GM21717 (cell line): Measurements from ENCODE around the gene AGTRAP.

Source experiments
- ATAC-seq: cut with Tn5 transposase; IDR thresholded peaks from one replicate; pipeline ENCODE4 v1.9.1; 2021; ENCODE audit warnings: mild to moderate bottlenecking, moderate library complexity; ENCODE audit not compliant: unreplicated experiment

Gene AGTRAP

DNA sequence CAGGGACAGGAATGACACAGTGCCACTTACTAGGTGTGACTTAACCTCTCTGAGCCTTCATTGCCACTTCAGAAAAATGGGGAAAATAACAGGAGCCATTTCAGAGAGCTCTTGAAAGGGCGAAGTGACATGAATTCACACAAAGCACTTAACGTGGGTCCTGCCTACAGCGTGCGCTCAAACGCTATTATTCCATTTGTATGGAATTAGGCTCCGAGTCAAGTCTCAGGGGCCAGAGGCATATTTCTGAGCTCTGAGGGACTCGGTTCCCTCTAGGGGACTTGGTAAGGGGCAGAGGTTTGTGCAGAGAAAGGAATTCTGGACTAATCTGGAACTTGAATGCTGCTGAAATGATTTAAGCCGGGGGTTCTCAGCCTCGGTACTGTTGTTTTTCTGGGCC is 30.3 kb upstream of the AGTRAP start:
- ATAC-seq, result no peak

- ATAC-seq, result no peak
These were observed 29.6 kb upstream of the AGTRAP start for GRCh38 chr1:11706292-11706691.

DNA sequence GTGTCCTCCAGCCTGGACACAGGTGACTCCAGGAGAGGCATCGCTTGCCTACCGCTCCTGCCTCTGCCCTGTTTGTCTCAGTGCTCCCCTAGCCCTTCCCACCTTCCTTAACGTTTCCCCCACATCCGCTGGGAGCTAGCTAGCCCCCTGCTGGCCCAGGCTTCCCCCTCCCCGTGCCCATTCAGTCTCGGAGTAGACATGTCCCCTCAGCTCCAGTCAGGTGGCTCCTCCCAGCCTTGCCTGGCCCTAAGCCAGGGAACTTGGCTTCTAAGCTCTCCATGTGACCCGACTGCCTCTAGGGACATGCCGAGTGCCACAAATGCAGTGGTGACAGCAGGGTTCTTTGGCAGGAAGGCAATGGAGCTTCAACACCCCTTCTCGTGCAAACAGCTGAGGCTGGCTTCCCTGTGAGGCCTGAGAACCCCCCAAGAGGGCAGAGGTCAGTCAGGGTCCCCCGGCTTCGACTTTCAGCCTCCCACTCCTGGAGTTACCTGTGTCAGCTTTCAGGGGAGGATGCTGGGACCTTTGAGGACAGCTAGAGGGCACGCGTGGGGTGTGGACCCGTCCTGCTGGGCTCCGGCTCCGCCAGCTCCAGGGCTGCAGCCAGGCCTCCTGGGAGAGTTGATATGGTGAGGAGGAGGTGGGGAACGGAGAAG is 28.2 kb upstream of the AGTRAP start:
- ATAC-seq, result no peak

- no peak for ATAC-seq
These were observed 27.2 kb upstream of the AGTRAP start for GRCh38 chr1:11708554-11709350.

DNA sequence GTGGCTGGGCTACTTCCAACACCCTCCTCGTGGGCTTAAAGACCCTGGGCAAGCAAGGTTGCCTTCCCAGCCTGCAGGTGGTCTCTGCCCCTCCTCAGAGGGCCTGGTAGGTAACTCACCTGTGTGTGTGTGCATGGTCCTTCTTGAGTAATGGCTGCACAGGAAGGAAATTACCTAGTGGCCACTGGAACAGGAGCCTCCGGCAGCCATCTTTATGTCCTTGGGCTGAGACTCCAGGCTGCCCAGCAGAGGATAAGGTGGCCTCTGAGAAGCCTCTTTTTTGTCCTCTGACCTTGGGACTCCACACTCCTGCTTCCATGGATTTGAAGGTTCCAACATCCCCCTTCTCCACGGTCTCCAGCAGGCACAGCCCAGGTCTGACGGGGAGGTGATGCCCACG is 24.4 kb upstream of the AGTRAP start:
- no peak for ATAC-seq

- ATAC-seq, result no peak
These were observed 23.7 kb upstream of the AGTRAP start for GRCh38 chr1:11712285-11712684.

- ATAC-seq, result no peak
These were observed 22.8 kb upstream of the AGTRAP start for GRCh38 chr1:11713095-11713494.

- no peak for ATAC-seq
These were observed 20.9 kb upstream of the AGTRAP start for GRCh38 chr1:11714831-11715575.

DNA sequence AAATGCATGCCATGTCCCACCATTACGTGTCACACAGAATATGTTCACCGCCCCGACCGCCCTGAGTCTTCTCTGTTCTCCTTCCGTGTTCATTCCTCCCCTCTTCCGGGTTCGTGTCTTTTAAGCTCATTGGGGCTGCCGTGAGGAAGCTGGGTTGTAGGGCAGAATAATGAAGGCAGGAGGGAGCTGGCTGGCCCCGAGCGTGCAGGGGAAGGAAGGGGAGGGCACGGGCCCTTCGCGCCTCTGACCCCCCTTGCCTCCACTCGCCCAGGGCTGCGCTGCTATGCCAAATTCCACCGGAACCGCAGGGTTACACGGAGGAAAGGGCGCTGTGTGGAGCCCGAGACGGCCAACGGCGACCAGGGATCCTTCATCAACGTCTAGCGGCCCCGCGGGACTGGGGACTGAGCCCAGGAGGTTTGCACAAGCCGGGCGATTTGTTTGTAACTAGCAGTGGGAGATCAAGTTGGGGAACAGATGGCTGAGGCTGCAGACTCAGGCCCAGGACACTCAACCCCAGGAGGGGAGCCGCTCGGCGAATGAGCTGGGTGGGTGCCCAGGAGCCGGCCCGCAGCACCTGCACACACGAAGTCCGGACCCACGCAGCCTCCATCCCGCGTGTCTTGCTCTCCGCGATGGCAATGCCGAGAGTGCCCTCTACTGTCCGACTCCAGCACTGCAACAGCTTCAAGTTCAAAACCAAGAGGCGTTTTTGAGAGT is 16.5 kb upstream of the AGTRAP start:
- ATAC-seq, result no peak

DNA sequence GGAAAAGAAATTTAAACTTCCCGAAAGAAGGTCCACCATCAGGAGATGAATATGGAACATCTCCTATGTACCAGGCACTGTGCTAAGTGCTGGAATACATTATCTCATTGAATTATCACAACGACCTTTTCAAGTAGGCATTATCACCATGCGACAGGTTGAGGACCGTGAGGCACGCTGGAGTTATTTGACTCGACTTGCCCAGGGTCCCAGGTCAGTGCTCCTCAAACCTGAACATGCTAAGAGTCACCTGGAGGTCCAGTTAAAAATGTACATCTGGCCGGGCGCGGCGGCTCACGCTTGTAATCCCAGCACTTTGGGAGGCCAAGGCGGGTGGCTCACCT is 15.9 kb upstream of the AGTRAP start:
- ATAC-seq, result no peak

- ATAC-seq, result no peak
These were observed 15.4 kb upstream of the AGTRAP start for GRCh38 chr1:11720525-11720924.

GRCh38 chr1:11721311-11721710 is 14.6 kb upstream of the AGTRAP start:
- ATAC-seq, result no peak

GRCh38 chr1:11722538-11722937 is 13.4 kb upstream of the AGTRAP start:
- no peak for ATAC-seq

- no peak for ATAC-seq
These were observed 10.3 kb upstream of the AGTRAP start for GRCh38 chr1:11725616-11726015.

GRCh38 chr1:11727119-11727518 is 8.8 kb upstream of the AGTRAP start:
- no peak for ATAC-seq

DNA sequence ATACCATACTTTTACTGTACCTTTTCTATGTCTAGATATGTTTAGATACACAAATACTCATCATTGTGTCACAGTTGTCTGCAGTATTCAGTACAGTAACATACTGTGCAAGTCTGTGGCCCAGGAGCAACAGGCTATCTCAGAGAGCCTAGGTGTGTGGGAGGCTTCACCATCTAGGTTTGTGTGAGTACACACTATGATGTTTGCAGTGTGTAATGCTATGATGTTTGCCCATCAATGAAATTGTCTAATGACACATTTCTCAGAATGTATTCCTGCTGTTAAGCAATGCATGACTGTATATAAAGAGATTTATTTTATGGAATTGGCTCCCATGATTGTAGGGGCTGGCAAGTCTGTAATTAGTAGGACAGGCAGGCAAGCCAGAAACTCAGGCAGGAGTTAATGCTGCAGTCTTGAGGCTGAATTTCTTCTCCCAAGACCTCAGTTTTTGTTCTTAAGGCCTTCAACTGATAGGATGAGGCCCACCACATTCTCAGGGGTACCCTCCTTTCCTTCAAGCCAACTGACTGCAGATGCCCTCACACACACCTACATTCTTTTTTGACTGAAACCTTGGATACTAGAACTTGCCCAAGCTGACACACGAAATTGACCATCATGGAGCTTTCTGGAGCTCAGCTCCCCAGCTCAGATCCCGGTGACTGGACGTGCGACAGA is 7.7 kb upstream of the AGTRAP start:
- no peak for ATAC-seq

DNA sequence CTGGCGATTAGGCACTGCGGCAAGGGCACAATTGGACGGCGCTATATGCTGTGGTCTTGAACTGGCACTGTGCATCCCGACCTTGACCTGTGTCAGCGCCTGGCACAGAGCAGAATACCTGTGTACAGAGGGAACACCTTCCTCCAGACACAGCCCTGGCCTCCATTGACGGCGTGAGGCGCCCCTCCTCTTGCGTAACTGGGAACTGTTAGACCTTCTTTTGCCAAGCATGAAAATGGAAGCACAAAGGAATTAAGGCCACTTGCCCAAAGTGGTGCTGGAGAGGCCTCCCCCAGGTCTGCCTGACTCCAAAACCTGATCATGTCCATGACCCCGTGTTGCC is 6.8 kb upstream of the AGTRAP start:
- no peak for ATAC-seq

DNA sequence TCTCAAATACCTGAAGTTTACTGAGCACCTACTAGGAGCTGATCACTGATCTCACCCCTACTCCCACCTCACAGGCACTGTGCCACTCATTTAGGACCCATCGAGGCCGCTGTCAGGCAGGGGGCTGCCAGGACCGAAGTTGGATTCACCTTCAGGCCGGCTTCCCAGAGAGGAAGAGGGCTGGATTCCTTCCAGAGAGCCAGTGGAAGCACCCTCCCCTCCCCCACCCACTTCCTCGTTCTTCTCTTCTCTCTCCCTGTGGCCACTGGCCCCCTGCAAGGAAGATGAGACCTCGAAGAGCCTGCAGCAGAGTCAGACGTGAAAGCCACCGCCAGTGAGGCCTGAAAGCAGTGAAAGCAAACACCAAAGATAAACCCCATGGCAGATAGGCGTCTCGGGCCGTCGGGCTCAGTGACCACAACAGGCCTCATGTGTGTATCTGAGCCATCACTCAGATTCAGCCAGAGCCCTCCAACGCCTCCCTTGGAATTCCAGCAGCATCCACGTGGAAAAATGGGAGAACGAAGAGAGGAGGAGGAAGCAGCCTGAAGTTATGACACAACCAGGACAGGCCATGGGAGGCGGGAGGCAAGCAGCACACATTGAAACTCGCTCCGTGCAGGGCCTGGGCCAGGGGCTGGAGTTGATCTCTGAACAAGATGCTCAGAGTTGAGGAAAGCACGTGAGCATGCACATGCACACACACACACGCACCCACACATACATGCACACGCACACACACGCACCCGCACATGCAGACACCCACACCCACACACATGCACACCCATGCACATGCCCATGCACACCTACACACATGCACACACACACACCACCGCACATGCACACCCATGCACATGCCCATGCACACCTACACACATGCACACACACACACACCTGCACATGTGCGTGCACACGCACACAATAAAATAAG is 6.2 kb upstream of the AGTRAP start:
- ATAC-seq, result no peak

- no peak for ATAC-seq
These were observed 5.5 kb upstream of the AGTRAP start for GRCh38 chr1:11730429-11730891.
